ENCODE results near the gene CIROP.

DNA sequence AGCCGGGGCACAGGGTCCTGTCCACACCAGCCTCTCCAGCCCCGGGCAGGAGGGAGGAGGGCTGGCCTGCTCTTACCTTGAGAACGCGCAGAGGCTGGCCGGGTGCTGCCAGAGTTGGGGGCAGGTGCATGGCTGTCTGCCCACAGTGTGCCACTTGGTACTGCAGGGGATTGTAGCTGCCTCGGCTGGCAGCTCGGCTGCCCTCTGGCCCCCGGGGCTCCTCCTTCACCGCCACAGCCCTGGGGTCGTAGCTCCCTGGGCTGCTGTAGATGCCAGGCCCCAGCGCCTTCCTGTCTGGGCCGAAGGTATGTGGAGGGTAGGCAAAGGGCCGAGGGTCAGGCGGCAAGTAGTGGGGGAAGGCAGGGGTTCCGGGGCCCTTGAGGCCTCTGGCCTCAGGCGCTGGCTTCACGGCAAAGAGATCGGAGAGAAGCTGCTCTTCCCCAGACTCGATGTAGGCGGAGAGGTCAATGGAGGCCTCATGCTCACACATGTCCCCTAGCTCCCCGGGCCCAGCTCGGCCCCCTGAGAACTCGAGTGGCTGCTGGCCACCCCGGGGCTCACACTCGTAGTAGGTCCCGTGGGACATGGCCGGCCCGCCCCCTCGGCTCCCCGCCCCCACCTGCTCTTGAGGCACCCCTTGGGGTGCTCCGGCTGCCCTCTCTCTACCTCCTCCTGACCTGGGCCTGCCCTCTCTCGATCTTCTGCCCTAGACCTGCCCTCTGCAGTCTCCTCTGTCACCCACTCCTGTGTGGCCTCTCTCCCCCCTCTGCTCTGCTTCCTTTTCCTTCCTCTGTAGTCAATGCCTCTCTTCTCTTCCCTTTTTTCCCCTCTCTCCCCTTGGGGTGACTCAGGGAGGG is 13.9 kb upstream of the CIROP start, which contains the start of gene CEBPE:
- TF ChIP-seq, protein P1, sequence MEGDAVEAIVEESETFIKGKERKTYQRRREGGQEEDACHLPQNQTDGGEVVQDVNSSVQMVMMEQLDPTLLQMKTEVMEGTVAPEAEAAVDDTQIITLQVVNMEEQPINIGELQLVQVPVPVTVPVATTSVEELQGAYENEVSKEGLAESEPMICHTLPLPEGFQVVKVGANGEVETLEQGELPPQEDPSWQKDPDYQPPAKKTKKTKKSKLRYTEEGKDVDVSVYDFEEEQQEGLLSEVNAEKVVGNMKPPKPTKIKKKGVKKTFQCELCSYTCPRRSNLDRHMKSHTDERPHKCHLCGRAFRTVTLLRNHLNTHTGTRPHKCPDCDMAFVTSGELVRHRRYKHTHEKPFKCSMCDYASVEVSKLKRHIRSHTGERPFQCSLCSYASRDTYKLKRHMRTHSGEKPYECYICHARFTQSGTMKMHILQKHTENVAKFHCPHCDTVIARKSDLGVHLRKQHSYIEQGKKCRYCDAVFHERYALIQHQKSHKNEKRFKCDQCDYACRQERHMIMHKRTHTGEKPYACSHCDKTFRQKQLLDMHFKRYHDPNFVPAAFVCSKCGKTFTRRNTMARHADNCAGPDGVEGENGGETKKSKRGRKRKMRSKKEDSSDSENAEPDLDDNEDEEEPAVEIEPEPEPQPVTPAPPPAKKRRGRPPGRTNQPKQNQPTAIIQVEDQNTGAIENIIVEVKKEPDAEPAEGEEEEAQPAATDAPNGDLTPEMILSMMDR (IDR thresholded peaks at IDR 0.05) = no peak
- TF ChIP-seq POLR2A (IDR thresholded peaks at IDR 0.05) = no peak

Measured in heart left ventricle (tissue), 13 donors.